Amygdala (tissue), 56 donors: ENCODE results near the gene CD82.
A peak's percentile ranks its signal among the peaks of the same experiment; 100 is the strongest.

Source experiments
- DNase-seq, 56 donors: peaks; one replicate each; lab custom pipeline; 2025; lab: John Stamatoyannopoulos, UW

CD82 gene

DNA sequence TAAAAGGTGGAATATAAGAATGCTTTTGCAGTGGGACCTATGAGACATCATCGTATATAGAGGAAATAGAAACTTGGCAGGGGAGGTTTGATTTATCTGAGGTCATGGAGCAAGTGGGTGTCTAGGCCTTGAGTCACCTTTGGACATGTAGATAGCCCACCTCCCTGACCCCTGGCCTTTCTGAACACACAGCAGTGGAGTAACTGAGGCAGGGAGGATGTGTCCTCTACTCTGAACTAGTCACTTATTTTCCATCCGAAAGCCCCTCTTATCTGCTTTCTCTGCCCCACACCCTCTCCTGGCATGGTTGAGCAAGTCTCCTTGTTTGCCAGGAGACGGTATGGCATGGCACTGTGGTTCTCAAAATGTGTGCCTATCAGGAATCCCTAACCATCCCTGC lies 7.9 kb downstream of the CD82 start:
- no peak for DNase-seq

DNA sequence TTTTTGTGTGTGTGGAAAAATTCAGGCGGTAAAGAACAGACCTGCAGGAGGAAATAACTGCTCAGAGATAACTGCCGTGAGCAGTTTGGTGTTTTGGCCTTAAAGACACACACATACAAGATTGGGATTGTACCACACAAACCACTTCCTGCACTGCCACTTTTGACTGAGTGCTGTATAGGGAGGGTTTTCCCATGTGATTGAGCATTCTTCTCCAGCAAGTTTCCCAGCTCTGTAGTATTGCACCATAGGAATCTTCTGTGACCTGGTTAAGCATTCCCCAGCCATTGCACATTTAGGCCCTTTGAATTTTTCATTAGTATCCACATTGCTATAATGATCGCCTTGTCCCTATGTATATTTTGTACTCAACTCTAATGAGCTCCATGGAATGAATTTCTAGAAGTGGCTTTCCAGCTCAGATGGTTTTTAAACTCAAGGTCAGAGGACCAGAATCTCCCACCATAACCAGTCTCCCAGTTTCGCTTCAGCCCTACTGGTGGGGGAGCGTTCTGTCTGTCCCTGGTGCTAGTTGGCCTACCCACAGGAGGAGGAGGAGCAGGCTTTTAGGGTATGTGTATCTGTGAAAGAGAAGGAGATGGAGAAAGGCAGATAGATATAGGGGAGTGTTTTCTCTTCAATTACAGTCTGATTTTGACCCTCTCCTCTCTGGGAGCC lies 9.3 kb downstream of the CD82 start:
- no peak for DNase-seq

DNA sequence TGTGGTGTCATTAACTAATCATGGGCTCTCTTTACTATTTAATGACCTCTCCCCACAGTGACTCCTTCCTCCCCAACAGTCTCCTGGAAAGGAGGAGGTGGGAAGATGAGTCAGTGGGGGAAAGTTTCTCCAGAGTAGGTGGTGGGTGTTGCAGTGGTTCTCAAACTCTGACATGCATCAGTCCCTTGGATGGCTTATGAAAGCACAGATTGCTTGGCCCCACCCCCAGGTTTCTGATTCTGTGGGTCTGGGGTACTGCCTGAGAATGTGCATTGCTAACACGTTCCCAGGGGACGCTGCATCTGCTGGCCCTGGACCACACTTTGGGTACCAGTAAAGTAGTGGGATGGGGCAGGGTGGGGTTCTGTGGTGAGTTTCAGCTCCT lies 9.8 kb downstream of the CD82 start:
- no peak for DNase-seq

DNA sequence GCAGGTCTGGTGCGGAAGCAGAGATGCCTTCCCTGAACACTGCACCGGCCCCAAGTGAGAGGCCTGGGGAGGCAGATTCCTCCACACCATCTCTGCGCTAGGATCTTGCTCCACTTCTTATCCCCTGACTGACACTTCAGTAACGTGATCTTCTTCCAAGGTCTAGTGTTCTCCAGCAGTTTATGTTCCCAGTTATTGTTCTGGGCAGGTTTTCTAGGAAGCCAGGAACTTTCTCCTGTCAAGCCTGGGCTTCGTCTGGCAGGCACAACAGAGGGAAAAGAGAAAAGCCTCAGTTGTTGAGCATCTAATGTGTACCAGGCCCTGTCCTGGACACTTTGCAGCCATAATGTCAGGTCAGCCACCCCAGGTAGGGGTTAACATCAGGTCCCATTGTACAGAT lies 10.5 kb downstream of the CD82 start:
- no peak for DNase-seq

DNA sequence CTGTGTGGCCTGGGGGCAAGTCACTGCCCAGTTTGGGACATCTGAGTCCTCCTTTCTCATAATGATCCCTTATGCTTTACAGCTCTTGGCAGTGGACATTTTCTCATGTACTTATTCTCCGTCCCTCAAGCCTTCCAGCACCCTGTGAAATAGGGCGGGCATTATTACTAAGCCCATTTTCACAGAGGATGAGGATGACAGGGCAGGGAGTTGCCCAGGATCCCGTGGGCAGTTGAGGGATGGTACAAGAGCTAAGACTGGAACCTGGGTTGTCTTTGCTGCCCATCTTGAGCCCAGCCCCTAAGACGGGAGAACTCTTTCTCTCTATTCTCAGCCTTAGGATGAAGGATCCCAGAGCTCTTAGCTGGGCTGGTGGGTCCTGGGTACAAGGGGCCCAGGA lies 11.2 kb downstream of the CD82 start:
- no peak for DNase-seq

DNA sequence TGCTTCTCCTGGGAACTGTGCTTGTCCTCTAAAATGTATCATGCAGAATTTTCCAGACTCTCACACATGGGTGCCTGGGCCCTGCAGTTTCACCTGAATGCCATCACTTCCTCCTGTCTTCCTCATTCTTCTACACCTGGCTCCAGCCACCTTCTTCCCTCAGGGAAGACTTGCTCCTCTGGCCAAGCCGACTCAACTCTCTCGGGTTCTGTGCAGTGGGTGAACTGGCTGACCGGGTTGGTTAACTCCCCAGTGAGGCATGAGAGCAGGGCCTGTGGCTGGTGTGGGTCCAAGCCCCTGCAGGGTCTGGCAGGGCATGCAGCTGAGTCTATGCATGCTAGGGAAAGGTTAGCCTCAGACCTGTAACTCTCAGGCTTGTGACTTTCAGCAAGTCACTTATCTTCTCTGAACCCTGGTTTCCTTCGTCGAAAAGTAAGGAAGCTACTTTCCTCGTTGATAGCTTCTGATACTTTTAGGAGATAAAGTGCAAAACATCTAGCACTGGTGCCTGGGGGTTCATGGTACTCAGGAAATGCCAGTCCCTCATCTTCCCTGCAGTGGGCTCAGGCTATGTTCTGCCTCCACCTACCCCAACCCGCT lies 11.9 kb downstream of the CD82 start:
- DNase-seq = no peak

DNA sequence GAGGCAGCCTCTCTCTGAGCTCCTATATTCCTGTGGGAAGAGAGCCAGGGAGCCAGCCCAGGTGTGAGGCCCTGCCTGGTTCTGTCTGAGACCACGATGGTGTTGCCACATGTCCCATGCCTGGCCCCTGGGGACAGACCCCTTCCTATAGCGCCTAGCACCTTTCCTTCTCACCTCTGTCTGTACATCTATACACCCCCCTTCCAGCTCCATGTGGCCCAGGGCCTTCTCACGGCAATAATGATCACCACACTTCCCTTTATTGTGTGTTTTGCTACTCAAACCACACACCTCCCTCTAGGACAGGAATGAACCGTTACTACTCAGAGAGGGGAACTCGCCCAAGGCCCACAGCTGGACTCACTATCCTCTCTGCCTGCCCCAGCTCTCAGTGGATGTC lies 12.8 kb downstream of the CD82 start:
- no peak for DNase-seq

DNA sequence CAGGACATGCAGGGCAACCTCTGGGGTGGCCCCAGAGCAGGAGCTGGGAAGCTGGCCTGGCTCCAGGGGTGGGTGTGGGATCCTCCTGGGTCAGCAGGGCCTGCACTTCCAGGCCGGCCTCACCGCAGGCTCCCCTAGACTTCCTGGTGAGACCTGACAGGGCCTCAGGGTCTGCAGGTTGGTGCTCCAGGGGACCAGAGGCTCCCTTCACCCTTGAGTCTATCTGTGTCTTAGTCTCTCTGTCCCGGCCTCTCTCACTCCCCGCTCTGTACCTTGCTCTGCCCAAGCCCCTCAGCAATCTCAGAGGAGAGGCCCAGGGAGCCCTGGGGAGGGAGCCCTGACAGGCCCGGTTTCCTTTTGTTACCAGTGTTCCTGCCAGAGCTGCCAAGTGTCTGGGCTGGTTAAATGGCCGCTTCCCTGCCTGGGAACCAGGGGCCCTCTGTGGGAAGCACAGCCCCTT lies 13.9 kb downstream of the CD82 start:
- peak in 9 of 56 donors; percentile 21 to 50 (median 34) for DNase-seq

DNA sequence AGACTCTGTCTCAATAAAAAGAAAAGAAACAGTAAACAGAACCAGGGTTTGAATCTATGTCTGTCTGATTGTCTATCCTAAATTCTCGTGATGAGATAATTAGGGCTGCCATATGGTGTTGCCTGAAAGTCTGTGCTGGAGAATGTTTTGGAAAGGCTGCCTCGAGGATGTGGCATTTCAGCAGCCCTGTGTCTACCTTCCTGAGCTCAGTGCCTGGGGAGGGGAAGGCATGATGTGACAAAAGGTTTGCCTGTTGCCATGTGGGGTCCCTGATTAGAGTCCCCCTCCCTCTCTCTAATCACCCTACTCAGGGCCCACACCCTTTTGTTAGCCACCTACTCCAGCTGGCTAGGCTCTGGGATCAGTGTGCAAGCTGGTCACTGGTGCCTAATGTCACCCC lies 15.2 kb downstream of the CD82 start:
- DNase-seq = no peak

DNA sequence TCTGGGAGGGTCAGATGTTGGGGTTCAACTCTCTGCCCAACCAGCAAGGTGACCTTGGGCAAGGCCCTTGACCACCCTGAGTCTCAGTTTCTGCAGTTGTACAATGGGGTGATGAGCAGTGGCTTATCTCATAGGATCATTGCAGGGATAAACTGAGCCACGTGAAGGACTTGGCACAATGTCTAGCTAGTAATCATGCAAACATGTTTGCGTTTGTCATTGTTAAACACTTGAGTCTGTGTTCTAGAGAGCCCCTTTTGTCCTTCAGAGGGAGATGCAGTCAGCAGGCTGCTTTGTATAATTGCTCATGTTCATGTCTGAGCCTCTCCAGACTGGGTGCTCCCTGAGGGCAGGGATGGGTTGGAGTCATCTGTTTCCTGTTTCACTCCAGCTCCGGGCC lies 15.8 kb downstream of the CD82 start:
- DNase-seq = no peak

DNA sequence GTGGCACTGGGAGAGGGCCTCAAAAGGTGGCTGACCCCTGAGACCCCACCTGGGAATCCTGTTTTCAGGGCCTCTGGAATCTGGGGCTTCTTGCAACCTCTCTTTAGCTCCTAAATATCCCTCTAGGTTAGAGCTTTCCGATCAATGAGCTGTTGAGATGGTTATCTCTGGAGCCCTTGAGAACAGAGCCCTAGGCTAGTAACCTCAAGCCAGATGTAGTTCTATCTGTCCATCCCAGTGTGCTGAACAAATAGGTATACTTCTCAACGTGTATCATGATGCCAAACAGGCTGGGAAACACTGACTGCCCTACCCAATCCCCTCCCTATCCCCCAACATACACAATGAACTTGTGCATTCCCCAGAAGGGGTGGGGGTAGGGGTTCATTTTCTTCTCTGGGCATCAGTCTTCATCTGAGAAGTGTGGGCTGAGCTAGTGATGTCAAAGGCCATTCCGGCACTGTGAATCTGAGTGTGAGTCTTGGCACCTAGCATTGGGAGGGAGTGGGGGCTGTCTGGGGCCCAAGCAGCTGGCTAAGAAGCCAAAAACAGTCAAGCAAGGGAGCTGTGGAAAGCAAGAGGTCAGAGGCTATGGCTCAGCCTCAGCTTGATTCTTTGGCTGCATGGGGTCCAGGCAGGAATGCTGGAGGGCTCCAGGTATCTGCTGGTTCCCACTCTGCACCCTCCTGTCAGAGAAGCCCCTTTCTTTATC lies 17.3 kb downstream of the CD82 start:
- no peak for DNase-seq

DNA sequence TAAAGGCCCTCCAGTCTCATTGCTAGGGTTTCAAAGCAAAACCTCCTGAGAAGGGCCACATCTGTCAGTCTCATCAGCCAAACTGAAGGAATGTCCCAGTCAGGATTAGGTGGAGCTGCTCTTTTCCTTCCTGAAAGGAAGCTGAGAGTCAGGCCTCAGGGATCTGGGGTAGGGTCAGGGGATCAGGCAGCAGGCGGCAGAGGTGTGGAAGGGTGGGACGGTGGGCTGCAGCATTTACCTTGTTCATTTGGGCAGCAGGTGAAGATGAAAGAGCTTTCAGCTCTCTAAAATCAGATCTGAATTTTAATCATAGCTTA lies 17.8 kb downstream of the CD82 start:
- DNase-seq = no peak

DNA sequence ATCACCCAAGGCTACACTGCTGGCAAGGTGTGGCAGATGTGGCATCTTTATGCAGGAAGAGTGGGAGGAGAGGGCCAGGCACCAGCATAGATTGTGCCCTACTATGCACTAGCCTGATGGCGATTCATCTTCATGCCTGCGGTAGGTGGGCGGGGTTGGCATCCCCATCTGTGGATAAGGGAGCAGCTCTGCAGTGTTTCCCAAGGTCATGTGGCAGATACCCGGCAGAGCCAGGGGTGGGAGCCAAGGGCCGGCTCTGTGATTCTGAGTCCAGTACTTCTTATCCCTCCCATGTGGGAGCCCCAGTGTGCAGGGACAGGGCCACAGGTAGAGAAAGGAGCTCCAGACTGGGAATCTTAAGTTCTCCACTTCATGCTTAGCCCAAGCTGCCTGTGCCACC lies 20.0 kb downstream of the CD82 start:
- DNase-seq = peak in 4 of 56 donors; percentile 16 to 47 (median 26)

DNA sequence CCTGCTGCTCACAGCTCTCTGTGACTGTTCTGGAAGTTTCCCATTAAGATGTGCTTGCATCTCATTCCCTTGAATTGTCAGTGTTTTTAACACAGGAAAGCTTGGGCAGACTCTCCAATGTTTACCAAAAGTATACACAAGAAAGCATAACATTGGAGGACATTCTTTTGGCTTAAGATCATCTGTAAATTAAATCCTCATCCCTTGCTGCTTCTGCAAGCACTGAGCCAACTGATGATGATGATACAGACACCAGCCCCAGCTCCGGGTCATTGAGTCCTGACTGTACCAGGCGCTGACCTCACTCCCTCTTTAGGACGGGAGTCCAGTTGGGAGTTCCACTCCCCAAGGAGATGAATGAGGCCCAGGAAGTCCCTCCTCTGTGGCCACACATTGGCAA lies 23.8 kb downstream of the CD82 start:
- peak in 18 of 56 donors; percentile 12 to 51 (median 34) for DNase-seq

DNA sequence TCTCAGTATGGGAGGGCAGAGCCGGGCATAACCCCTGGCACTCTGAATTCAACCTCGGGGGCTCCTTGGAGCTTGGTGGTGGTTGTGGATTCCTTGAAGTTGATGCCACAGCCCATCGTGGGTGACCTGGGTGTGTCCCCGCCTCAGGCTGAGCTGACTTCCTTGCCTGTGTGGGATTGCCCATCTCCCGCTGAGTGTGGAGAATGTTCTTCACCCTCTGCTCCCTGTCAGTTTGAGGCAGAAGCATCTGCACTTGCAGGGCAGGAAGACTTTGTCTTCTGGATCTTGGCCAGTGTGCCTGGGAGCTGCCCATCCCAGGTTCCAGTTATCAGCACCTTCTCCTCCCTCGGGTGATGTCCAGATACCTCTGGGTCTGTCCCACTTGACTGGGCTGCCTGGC lies 25.3 kb downstream of the CD82 start:
- DNase-seq = no peak

DNA sequence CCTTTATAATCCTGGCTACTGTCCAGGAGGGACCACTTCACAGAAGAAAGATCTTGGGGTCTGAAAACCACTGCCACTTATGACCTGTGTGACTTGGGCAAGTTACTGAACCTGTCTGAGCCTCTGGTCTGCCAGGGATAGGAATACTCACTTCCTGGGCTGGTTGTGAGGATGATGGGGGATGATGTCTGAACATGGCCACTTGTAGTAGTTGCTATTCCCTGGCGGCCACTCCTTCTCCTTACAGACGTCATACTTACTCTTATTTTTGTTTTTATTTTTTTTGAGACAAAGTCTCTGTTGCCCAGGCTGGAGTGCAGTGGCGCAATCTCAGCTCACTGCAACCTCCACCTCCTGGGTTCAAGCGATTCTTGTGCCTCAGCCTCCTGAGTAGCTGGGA lies 26.1 kb downstream of the CD82 start:
- no peak for DNase-seq

DNA sequence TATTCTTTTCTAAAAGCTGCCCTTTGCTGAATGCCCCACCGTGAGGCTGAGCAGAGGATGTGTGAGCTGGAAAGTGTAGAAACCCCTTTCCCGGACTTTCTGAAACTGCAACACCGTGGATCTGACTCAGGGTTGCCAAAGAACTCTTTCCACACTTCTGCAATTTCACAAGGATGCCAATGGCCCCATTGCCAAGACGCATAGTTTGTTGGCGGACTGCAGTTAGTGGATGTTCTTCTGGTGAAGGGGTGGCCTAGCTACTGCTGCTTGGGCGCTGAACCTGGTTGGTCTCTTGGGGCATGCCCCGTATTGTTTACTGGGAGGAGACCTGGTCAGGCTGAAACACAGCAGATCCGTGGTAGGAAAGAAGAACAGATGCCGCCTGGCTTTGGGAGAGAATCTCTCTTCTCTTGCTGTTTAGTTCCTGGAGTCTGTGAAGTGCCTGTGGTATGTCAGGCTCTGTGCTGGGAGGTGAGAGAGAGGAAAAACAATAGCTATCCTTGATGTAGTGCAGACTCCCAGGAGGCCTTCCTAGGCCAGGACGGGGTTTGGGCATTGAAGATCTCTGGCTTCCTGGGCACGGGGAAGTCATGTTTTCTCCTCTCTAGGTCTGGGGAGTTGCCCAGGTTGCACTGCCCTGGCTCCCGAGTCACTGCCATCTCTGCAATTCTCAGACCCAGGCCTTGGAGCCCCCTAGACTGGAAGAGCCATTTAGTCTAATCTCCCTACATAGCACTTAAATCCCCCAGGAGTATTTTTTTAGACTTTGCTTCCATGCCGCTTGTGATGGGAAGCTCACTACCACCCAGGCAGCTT lies 26.9 kb downstream of the CD82 start:
- no peak for DNase-seq

DNA sequence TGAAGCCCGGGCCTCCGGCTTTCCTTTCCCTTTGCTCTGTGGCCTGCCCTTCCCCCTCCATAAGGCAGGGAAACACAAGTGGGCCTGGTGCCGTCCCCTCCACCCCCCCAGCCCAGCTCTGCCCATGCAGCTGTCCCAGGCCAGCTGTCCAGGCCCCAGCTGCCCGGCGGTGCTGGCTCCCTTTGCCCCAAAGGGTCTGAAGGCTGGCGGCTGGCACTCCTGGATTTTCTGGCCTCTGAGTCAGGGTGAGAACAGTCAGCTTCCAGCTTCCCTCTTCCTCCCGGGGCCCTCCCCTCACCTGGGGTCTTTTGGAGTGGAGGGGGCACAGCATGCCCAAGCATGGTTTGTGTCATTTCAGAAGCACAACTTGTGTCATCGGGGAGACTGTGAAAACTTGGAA lies 27.8 kb downstream of the CD82 start:
- DNase-seq = peak in 54 of 56 donors; percentile 29 to 94 (median 81)

DNA sequence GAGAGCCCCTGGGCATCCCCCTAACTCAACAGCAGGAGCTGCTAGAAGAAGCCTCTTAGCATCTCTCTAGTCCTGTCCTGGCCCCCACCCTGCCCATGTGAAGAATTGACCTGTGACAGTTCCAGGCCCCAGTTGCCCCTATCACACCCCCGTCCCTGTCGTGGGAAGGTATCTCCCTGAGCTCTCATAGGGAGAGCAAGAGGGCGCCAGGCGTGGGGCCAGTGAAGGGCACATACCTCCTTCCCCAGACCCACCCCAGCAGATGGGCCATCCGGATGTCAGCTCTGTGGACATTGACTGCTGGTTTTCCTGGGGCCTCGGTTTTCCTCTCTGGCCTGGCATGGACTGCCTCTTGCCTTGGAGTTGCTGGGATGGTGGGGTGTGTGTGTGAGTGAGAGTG lies 29.5 kb downstream of the CD82 start:
- DNase-seq = no peak

DNA sequence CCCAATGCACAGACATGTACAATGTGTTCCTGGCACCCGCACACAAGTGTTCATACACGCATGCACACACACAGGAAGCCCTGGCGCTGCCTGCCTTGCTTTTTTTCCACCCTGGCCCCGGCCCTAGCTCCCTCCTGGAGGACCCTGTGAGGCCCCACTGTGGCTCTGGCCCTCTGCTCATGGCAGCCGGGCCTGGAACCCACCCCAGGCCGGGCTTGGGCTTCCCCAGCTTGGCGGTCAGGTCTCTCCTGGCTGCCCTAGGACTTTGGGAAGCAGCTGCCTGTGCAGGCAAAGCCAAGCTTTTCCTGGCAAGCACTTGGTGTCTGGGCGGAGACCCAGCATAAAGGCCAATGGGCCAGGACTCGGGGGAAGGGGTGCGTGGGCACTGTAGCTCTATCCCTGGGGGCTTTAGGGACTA lies 30.5 kb downstream of the CD82 start:
- peak in 51 of 56 donors; percentile 22 to 90 (median 69) for DNase-seq
